Nephron progenitor cell (in vitro differentiated cells): ENCODE measurements around the gene ABCF3.

Experiments
- DNase-seq: peaks from one replicate; pipeline ENCODE4 v3.0.0; 2021
- H3K27ac Mint-ChIP-seq: 2 replicates; pipeline ENCODE4 v1.8.0; 2021; ENCODE audit warnings: mild to moderate bottlenecking, moderate library complexity, mixed read lengths
- H3K27me3 Mint-ChIP-seq: 2 replicates; pipeline ENCODE4 v1.8.0; 2021; ENCODE audit warnings: mild to moderate bottlenecking, low read depth, mixed read lengths; ENCODE audit not compliant: poor library complexity
- H3K36me3 Mint-ChIP-seq: 2 replicates; pipeline ENCODE4 v1.8.0; 2021; ENCODE audit warnings: low read depth, mixed read lengths
- H3K4me1 Mint-ChIP-seq: 2 replicates; pipeline ENCODE4 v1.8.0; 2021; ENCODE audit warnings: mixed read lengths
- H3K4me3 Mint-ChIP-seq: 2 replicates; pipeline ENCODE4 v1.8.0; 2021; ENCODE audit warnings: mild to moderate bottlenecking, moderate library complexity, mixed read lengths
- H3K9me3 Mint-ChIP-seq: 2 replicates; pipeline ENCODE4 v1.8.0; 2021; ENCODE audit warnings: mild to moderate bottlenecking, moderate library complexity, mixed read lengths
- TF ChIP-seq, protein P1 (sequence below): fragments of 200-600 bp; sonication (generic); IDR thresholded peaks from 2 replicates; pipeline ENCODE4 v1.5.0; 2021; ENCODE audit warnings: antibody characterized with exemption

The ABCF3 gene

DNA sequence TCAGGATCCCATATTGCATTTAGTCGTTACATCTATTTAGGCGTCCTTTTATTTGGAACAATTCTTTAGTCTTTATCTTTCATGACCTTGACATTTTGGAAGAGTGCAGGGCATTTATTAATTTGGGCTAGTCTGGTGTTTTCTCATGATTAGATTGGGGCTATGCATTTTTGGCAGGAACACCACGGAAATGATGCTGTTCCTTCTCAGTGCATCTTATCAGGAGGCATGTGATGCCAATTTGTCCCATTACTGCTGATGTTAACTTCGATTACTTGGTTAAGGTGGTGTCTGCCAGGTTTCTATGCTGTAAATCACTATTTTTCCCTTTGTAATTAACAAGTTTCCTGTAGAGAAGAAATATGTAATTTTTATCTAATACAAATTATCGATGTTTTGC is 25.3 kb downstream of the ABCF3 start:
- no peak for DNase-seq
- Mint-ChIP-seq H3K36me3 (no peaks in the 10 kb centered on the region), H3K27ac (no peak overlapping the region), H3K4me3 (no peak overlapping the region), H3K4me1 (no peaks in the 10 kb centered on the region), H3K27me3 (peaks cover 46% of the 10 kb centered on the region), H3K9me3 (no peaks in the 10 kb centered on the region)
- TF ChIP-seq, protein P1, sequence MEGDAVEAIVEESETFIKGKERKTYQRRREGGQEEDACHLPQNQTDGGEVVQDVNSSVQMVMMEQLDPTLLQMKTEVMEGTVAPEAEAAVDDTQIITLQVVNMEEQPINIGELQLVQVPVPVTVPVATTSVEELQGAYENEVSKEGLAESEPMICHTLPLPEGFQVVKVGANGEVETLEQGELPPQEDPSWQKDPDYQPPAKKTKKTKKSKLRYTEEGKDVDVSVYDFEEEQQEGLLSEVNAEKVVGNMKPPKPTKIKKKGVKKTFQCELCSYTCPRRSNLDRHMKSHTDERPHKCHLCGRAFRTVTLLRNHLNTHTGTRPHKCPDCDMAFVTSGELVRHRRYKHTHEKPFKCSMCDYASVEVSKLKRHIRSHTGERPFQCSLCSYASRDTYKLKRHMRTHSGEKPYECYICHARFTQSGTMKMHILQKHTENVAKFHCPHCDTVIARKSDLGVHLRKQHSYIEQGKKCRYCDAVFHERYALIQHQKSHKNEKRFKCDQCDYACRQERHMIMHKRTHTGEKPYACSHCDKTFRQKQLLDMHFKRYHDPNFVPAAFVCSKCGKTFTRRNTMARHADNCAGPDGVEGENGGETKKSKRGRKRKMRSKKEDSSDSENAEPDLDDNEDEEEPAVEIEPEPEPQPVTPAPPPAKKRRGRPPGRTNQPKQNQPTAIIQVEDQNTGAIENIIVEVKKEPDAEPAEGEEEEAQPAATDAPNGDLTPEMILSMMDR: no peak

DNA sequence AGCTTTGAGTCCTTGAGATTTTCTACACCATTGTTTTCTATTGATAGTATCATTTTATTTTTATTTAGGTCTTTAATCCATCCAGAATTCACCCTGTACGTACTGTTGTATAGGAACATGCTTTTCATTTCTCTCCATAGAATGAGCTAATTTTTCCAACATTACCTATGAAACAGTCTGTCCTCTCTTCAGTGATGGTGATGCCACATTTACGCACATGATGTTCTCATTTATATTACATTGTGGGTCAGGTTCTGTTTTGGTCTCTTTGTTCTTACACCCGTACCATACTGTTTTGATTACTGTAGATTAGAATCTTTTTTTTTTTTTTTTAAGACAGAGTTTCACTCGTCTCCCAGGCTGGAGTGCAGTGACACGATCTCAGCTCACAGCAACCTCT is 25.7 kb downstream of the ABCF3 start:
- Mint-ChIP-seq H3K27me3 (peaks cover 42% of the 10 kb centered on the region), H3K9me3 (no peaks in the 10 kb centered on the region), H3K4me1 (no peaks in the 10 kb centered on the region), H3K4me3 (no peak overlapping the region), H3K36me3 (no peaks in the 10 kb centered on the region), H3K27ac (no peak overlapping the region)
- TF ChIP-seq, protein P1: no peak
- no peak for DNase-seq

DNA sequence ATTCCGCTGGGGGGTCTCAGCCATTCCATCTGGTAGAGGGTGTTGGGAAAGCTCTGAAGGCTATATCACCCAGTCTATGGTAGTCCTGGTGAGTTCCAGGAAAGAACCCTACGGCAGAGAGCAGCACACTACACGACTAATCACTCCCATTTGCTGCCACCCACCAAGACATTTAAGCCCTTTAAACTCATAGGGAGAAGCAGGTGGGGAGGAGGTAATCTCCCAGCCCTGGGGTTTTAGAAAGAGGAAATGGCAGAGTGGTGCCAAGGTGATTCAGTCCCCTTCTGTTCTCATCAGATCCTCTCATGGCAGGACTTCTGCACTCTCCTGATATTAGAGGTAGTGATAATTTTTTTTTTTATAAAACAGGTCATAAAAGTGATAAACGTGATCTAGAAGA is 32.8 kb downstream of the ABCF3 start:
- Mint-ChIP-seq H3K36me3 (no peaks in the 10 kb centered on the region), H3K4me1 (no peaks in the 10 kb centered on the region)
- TF ChIP-seq, protein P1: no peak

DNA sequence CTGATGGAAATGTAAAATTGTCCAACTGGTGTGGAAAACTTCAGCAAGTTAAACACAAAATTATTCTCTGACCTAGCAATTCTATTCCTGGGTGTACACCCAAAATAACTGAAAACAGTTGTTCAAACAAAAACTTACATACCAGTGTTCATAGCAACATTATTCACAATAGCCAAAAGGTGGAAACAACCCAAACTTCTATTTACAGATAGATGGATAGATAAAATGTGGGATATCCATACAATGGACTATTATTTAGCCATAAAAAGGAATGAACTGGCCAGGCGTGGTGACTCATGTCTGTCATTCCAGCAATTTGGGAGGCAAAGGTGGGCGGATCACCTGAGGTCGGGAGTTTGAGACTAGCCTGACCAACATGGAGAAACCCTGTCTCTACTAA is 36.5 kb downstream of the ABCF3 start:
- Mint-ChIP-seq H3K27me3 (peaks cover 83% of the 10 kb centered on the region), H3K27ac (no peak overlapping the region), H3K4me1 (no peaks in the 10 kb centered on the region), H3K4me3 (no peak overlapping the region), H3K9me3 (no peaks in the 10 kb centered on the region), H3K36me3 (no peaks in the 10 kb centered on the region)
- no peak for DNase-seq
- TF ChIP-seq, protein P1: no peak

More for the DNA sequence above, 32.8 kb downstream of the ABCF3 start:
- Mint-ChIP-seq H3K27ac (no peak overlapping the region), H3K4me3 (no peak overlapping the region), H3K27me3 (peaks cover 60% of the 10 kb centered on the region), H3K9me3 (no peaks in the 10 kb centered on the region)
- no peak for DNase-seq

DNA sequence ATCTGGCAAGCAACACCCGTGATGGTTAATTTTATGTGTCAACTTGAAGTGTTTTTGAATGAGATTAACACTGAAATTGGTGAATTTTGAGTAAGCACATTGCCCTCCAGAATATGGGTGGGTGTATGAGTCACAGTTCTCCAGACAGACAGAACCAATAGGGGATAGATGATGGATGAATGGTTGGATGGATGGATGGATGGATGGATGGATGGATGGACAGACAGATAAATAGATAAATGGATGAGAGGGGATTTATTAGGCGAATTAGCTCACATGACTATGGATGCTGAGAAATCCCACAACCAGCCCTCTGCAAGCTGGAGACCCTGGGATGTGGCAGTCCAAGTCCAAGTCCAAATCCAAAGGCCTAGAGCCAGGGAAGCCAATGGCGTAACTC is 37.9 kb downstream of the ABCF3 start:
- no peak overlapping the region for H3K27ac Mint-ChIP-seq
- peaks cover 86% of the 10 kb centered on the region for H3K27me3 Mint-ChIP-seq
- TF ChIP-seq, protein P1: no peak
- H3K36me3 Mint-ChIP-seq: no peaks in the 10 kb centered on the region
- H3K4me3 Mint-ChIP-seq: no peak overlapping the region
- no peak for DNase-seq
- no peaks in the 10 kb centered on the region for H3K4me1 Mint-ChIP-seq
- no peaks in the 10 kb centered on the region for H3K9me3 Mint-ChIP-seq

DNA sequence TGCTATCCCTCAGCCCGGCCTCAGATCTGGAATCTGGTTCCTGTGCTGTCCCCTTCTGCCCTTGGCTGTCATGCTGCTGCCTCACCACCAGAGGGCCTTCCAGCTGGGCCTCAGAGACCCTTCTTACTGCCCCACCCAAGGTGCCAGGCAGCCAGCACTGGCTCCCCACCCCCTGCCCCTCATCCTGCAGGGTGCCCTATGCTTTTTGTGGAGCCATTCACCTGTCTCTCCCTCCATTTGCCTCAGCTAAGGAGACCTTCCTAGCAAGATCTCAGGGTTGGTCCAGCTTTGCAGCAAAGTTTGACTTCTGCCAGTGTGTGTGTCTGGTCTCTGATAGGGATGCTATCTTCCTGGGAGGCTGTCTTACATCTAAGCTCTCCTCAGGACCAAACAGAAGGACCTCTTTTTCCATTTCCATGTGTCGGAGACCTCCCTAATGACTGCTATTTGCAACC is 41.5 kb downstream of the ABCF3 start:
- TF ChIP-seq, protein P1: peak; percentile 78
- peaks cover 92% of the 10 kb centered on the region for H3K27me3 Mint-ChIP-seq
- no peaks in the 10 kb centered on the region for H3K36me3 Mint-ChIP-seq
- H3K4me1 Mint-ChIP-seq: peaks cover 8% of the 10 kb centered on the region
- no peak overlapping the region for H3K4me3 Mint-ChIP-seq
- no peak overlapping the region for H3K27ac Mint-ChIP-seq
- peak; percentile 41 for DNase-seq
- no peaks in the 10 kb centered on the region for H3K9me3 Mint-ChIP-seq
